Neural cell (in vitro differentiated cells): ENCODE data around the gene RBM5.

Source experiments
- EP300 ChIP-seq: fragments of 450-650 bp; conservative IDR thresholded peaks from 2 replicates; pipeline ENCODE4 v1.6.1; 2014; ENCODE audit warnings: antibody characterized with exemption, mild to moderate bottlenecking, moderate library complexity; ENCODE audit not compliant: poor library complexity, severe bottlenecking
- EZH2 ChIP-seq: fragments of 200-600, 300-800 bp; shearing (Covaris generic), sonication (generic); IDR thresholded peaks from 2 replicates; pipeline ENCODE4 v1.6.1; 2014; ENCODE audit warnings: antibody characterized with exemption, low read length, borderline replicate concordance, mild to moderate bottlenecking; ENCODE audit not compliant: insufficient read depth, poor library complexity, severe bottlenecking
- RAD21 ChIP-seq: fragments of 450-650 bp; conservative IDR thresholded peaks from 2 replicates; pipeline ENCODE4 v1.6.1; 2014; ENCODE audit warnings: antibody characterized with exemption, mild to moderate bottlenecking, moderate library complexity
- TF ChIP-seq, protein P1 (sequence below): fragments of 450-650 bp; IDR thresholded peaks from 2 replicates; pipeline ENCODE4 v1.5.1; 2014; ENCODE audit warnings: antibody characterized with exemption, mild to moderate bottlenecking, moderate library complexity; ENCODE audit not compliant: poor library complexity, severe bottlenecking
- TF ChIP-seq, protein P2 (sequence below): IDR thresholded peaks from 2 replicates; pipeline ENCODE4 v1.6.1; 2012; ENCODE audit warnings: borderline replicate concordance

DNA sequence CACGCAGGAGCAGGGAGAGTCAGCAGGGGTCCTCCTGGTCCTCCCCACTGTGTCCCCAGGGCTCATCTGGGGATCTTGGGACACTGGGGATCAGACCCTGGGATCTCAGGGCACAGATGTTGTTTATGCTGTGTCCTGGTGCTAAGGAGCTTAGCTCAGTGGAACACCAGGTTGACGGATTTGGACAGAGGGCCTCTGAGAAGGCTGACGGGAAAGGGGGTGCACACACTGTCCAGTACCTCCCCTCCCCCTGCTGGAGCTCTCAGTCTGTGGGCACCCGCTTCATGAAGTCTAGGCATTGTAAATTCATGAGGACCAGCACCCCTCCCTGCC is 44.5 kb downstream of the RBM5 start:
- TF ChIP-seq EZH2: no peak
- TF ChIP-seq, protein P1, sequence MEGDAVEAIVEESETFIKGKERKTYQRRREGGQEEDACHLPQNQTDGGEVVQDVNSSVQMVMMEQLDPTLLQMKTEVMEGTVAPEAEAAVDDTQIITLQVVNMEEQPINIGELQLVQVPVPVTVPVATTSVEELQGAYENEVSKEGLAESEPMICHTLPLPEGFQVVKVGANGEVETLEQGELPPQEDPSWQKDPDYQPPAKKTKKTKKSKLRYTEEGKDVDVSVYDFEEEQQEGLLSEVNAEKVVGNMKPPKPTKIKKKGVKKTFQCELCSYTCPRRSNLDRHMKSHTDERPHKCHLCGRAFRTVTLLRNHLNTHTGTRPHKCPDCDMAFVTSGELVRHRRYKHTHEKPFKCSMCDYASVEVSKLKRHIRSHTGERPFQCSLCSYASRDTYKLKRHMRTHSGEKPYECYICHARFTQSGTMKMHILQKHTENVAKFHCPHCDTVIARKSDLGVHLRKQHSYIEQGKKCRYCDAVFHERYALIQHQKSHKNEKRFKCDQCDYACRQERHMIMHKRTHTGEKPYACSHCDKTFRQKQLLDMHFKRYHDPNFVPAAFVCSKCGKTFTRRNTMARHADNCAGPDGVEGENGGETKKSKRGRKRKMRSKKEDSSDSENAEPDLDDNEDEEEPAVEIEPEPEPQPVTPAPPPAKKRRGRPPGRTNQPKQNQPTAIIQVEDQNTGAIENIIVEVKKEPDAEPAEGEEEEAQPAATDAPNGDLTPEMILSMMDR: no peak
- no peak for TF ChIP-seq EP300
- TF ChIP-seq RAD21: no peak
- TF ChIP-seq, protein P2, sequence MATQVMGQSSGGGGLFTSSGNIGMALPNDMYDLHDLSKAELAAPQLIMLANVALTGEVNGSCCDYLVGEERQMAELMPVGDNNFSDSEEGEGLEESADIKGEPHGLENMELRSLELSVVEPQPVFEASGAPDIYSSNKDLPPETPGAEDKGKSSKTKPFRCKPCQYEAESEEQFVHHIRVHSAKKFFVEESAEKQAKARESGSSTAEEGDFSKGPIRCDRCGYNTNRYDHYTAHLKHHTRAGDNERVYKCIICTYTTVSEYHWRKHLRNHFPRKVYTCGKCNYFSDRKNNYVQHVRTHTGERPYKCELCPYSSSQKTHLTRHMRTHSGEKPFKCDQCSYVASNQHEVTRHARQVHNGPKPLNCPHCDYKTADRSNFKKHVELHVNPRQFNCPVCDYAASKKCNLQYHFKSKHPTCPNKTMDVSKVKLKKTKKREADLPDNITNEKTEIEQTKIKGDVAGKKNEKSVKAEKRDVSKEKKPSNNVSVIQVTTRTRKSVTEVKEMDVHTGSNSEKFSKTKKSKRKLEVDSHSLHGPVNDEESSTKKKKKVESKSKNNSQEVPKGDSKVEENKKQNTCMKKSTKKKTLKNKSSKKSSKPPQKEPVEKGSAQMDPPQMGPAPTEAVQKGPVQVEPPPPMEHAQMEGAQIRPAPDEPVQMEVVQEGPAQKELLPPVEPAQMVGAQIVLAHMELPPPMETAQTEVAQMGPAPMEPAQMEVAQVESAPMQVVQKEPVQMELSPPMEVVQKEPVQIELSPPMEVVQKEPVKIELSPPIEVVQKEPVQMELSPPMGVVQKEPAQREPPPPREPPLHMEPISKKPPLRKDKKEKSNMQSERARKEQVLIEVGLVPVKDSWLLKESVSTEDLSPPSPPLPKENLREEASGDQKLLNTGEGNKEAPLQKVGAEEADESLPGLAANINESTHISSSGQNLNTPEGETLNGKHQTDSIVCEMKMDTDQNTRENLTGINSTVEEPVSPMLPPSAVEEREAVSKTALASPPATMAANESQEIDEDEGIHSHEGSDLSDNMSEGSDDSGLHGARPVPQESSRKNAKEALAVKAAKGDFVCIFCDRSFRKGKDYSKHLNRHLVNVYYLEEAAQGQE: no peak
